HCT116 (cell line): ENCODE measurements around the gene RHOBTB1. TPM values are rescaled to one million over a fixed set of nuclear protein-coding genes. Genes with fewer than 3 reads are reported as not detected.

Source experiments
- ATAC-seq: fragments of 200-7000 bp; cut with Tn5 transposase; 2 replicates; pipeline ENCODE4 v1.9.1; 2020; ENCODE audit warnings: mild to moderate bottlenecking, moderate library complexity
- BruUV-seq: library from RNA; stranded (reverse); fragments of 400-500 nt; replicated peaks from 2 replicates; lab custom pipeline; 2021; lab: Mats Ljungman, UMichigan
- CTCF ChIA-PET: fragments of 300-600 bp; sonication (Branson Sonifier 250); formaldehyde crosslinking; loops from one replicate; lab custom pipeline; 2021; ENCODE audit warnings: antibody characterized with exemption; lab: Charles Lee
- POLR2A ChIA-PET: fragments of 300-600, 350-600 bp; sonication (Branson Sonifier 250); formaldehyde crosslinking; loops from one replicate; lab custom pipeline; 2021; ENCODE audit warnings: antibody characterized with exemption; lab: Charles Lee
- RAD21 ChIA-PET, 2 experiments: fragments of 300-600 bp; sonication (Branson Sonifier 250); formaldehyde crosslinking; loops; one replicate each; lab custom pipeline; 2023; ENCODE audit warnings: low total read pairs in 2 of 2; ENCODE audit not compliant: uncharacterized antibody in 2 of 2, unreplicated experiment in 2 of 2, low non-redundant PET in 1 of 2; lab: Charles Lee
- DNase-seq: peaks from one replicate; pipeline ENCODE4 v3.0.0-alpha.2; 2010; ENCODE audit warnings: low read depth, low spot score
- H2AFZ ChIP-seq: fragments of 200-600 bp; shearing (Covaris generic), sonication (generic); 2 replicates; pipeline ENCODE4 v1.6.1; 2017; ENCODE audit warnings: low read depth, mixed run types, mixed read lengths, antibody characterized with exemption, low read length; ENCODE audit not compliant: poor library complexity, severe bottlenecking
- H3K27ac ChIP-seq: 2 replicates; pipeline ENCODE4 v1.5.1; 2012; ENCODE audit warnings: low read depth, low read length
- H3K27me3 ChIP-seq: fragments of 200-600 bp; sonication (generic); 2 replicates; pipeline ENCODE4 v1.6.1; 2016; ENCODE audit warnings: mixed run types, low read length, mixed read lengths; ENCODE audit not compliant: insufficient read depth
- H3K36me3 ChIP-seq, 2 experiments: fragments of 200-500 bp in 1 of 2; fragments of 200-600 bp in 1 of 2; sonication (Bioruptor generic) in 1 of 2; sonication (generic) in 1 of 2; 2 replicates each; pipeline versions ENCODE4 v1.5.1 to v1.6.1; 2014 to 2016; ENCODE audit warnings: low read length in 2 of 2, inconsistent platforms in 1 of 2, mixed read lengths in 1 of 2, mixed run types in 1 of 2; ENCODE audit not compliant: insufficient read depth in 2 of 2, control insufficient read depth in 1 of 2
- H3K4me1 ChIP-seq, 2 experiments: fragments of 200-600 bp in 1 of 2; sonication (generic) in 1 of 2; 2 replicates each; pipeline versions ENCODE4 v1.5.1 to v1.6.1; 2012 to 2017; ENCODE audit warnings: low read length in 2 of 2, inconsistent platforms in 1 of 2, mild to moderate bottlenecking in 1 of 2, mixed read lengths in 1 of 2, mixed run types in 1 of 2, moderate library complexity in 1 of 2; ENCODE audit not compliant: insufficient read depth in 2 of 2, control insufficient read depth in 1 of 2
- H3K4me2 ChIP-seq: fragments of 200-600 bp; sonication (generic); 2 replicates; pipeline ENCODE4 v1.6.1; 2017; ENCODE audit warnings: mixed run types, low read length, mixed read lengths
- H3K4me3 ChIP-seq, 2 experiments: fragments of 200-600 bp in 1 of 2; sonication (generic) in 1 of 2; replicated peaks in 1 of 2; 2 replicates each; pipeline ENCODE4 v1.5.1; 2011 to 2016; ENCODE audit warnings: low read length in 2 of 2, control low read depth in 1 of 2, low read depth in 1 of 2, mild to moderate bottlenecking in 1 of 2, mixed read lengths in 1 of 2, mixed run types in 1 of 2
- H3K79me2 ChIP-seq: fragments of 200-600 bp; sonication (generic); 2 replicates; pipeline ENCODE4 v1.6.1; 2017; ENCODE audit warnings: mild to moderate bottlenecking, mixed run types, low read length, moderate library complexity, mixed read lengths; ENCODE audit not compliant: insufficient read depth
- H3K9ac ChIP-seq: fragments of 200-600 bp; sonication (generic); 2 replicates; pipeline ENCODE4 v1.6.1; 2016; ENCODE audit warnings: low read length, mixed read lengths
- H3K9me2 ChIP-seq: fragments of 200-600 bp; sonication (generic), shearing (Covaris generic); 2 replicates; pipeline ENCODE4 v1.6.1; 2017; ENCODE audit warnings: mixed run types, mild to moderate bottlenecking, moderate library complexity; ENCODE audit not compliant: insufficient read depth
- H3K9me3 ChIP-seq, 2 experiments: fragments of 200-500 bp in 1 of 2; fragments of 200-600 bp in 1 of 2; sonication (Bioruptor generic) in 1 of 2; sonication (generic) in 1 of 2; 2 replicates each; pipeline ENCODE4 v1.6.1; 2014 to 2017; ENCODE audit warnings: low read length in 2 of 2, mixed read lengths in 2 of 2, inconsistent platforms in 1 of 2, low read depth in 1 of 2, mild to moderate bottlenecking in 1 of 2, mixed run types in 1 of 2, moderate library complexity in 1 of 2; ENCODE audit not compliant: control insufficient read depth in 1 of 2, insufficient read depth in 1 of 2
- H4K20me1 ChIP-seq: fragments of 200-600 bp; sonication (generic), shearing (Covaris generic); 2 replicates; pipeline ENCODE4 v1.6.1; 2017; ENCODE audit warnings: mixed run types, mild to moderate bottlenecking, moderate library complexity; ENCODE audit not compliant: insufficient read depth
- CBX3 ChIP-seq: IDR thresholded peaks from 2 replicates; pipeline ENCODE4 v1.6.1; 2012; ENCODE audit warnings: low read depth
- CEBPB ChIP-seq: IDR thresholded peaks from 2 replicates; pipeline ENCODE4 v1.6.1; 2012; ENCODE audit warnings: low read depth
- CTCF ChIP-seq, 3 experiments: fragments of 200-600 bp in 1 of 3; sonication (generic) in 1 of 3; IDR thresholded peaks in 2 of 3; conservative IDR thresholded peaks in 1 of 3; 2 replicates each; pipeline ENCODE4 v1.5.1; 2012 to 2017; ENCODE audit warnings: low read depth in 2 of 3, low read length in 2 of 3, antibody characterized with exemption in 1 of 3, borderline replicate concordance in 1 of 3, control low read depth in 1 of 3, mild to moderate bottlenecking in 1 of 3, mixed read lengths in 1 of 3, mixed run types in 1 of 3, moderate library complexity in 1 of 3; ENCODE audit not compliant: insufficient read depth in 1 of 3
- EGR1 ChIP-seq: IDR thresholded peaks from 2 replicates; pipeline ENCODE4 v1.6.1; 2012; ENCODE audit warnings: low read depth
- ELF1 ChIP-seq: IDR thresholded peaks from 2 replicates; pipeline ENCODE4 v1.6.1; 2012; ENCODE audit warnings: low read depth, borderline replicate concordance
- EZH2phosphoT487 ChIP-seq: fragments of 200-600 bp; IDR thresholded peaks from 2 replicates; pipeline ENCODE4 v1.6.1; 2018; ENCODE audit warnings: antibody characterized with exemption, borderline replicate concordance
- FOSL1 ChIP-seq: IDR thresholded peaks from 2 replicates; pipeline ENCODE4 v1.6.1; 2012; ENCODE audit warnings: low read depth
- MAX ChIP-seq: IDR thresholded peaks from 2 replicates; pipeline ENCODE4 v1.6.1; 2012
- POLR2AphosphoS5 ChIP-seq: IDR thresholded peaks from 2 replicates; pipeline ENCODE4 v1.6.1; 2011; ENCODE audit warnings: mild to moderate bottlenecking, low read depth, low read length, moderate library complexity
- RAD21 ChIP-seq: IDR thresholded peaks from 2 replicates; pipeline ENCODE4 v1.6.1; 2012; ENCODE audit warnings: low read depth, mild to moderate bottlenecking
- SP1 ChIP-seq: IDR thresholded peaks from 2 replicates; pipeline ENCODE4 v1.6.1; 2012; ENCODE audit warnings: low read depth
- YY1 ChIP-seq: IDR thresholded peaks from 2 replicates; pipeline ENCODE4 v1.6.1; 2011; ENCODE audit warnings: low read length, low read depth, moderate library complexity, mild to moderate bottlenecking; ENCODE audit not compliant: insufficient replicate concordance; ENCODE audit errors: extremely low read depth
- ZFX ChIP-seq: fragments of 450-650 bp; IDR thresholded peaks from 2 replicates; pipeline ENCODE4 v1.6.1; 2017
- intact Hi-C: fragments of 100-400 bp; cut with micrococcal nuclease; formaldehyde crosslinking; loops from 2 replicates; pipeline ENCODE4 v1.10.0; 2022
- total RNA-seq: library from RNA; stranded (reverse); gene quantifications from one replicate; pipeline ENCODE4 v1.2.1, GENCODE V29; 2021; ENCODE audit not compliant: unreplicated experiment
- TF ChIP-seq, protein P1 (sequence below): IDR thresholded peaks from 2 replicates; pipeline ENCODE4 v1.6.1; 2012; ENCODE audit warnings: low read depth
- TF ChIP-seq, protein P2 (sequence below): IDR thresholded peaks from 2 replicates; pipeline ENCODE4 v1.6.1; 2012

Gene RHOBTB1
- total RNA-seq, 1 experiment from 2014 or later: 1.6 TPM

GRCh38 chr10:60934215-60935175 is 9.5 kb downstream of the RHOBTB1 start (continued):
- TF ChIP-seq EZH2phosphoT487: no peak
- no peak for TF ChIP-seq ZFX
- TF ChIP-seq CEBPB: no peak
- TF ChIP-seq, all 23 proteins: peak for 0

DNA sequence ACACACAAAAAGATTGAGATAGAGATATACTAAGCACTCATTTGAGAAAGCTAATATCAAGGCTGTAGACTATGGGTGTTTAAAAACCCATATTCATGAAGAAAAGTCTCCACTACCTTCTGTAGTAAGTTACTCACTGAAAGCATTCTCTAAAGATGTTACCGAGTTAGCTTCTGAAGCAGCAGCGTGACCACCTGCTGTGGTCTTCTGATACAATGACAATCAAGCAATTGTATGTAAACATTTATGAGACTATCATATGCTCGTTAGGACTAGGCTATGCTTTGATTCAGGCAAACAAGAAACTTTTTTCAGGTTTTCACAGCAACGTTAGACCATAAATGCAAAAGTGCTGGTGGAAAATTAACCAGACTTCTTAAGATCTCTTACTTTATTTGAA is 11.2 kb downstream of the RHOBTB1 start:
- H3K27me3 ChIP-seq: no peaks in the 10 kb centered on the region
- ChIA-PET CTCF (no interaction called here), RAD21 (no interaction called here), POLR2A (no interaction called here)
- ATAC-seq (no peak), DNase-seq (no peak)
- H3K27ac ChIP-seq: no peak overlapping the region
- no peaks in the 10 kb centered on the region for H4K20me1 ChIP-seq
- H3K4me1 ChIP-seq: no peaks in the 10 kb centered on the region
- no peaks in the 10 kb centered on the region for H3K79me2 ChIP-seq
- H3K9me3 ChIP-seq: no peaks in the 10 kb centered on the region
- intact Hi-C loops: no loop called here
- no TSS peak for BruUV-seq
- no peak overlapping the region for H3K4me3 ChIP-seq
- H3K9ac ChIP-seq: no peak overlapping the region
- no peaks in the 10 kb centered on the region for H3K36me3 ChIP-seq
- no peak overlapping the region for H2AFZ ChIP-seq
- TF ChIP-seq, protein P1, sequence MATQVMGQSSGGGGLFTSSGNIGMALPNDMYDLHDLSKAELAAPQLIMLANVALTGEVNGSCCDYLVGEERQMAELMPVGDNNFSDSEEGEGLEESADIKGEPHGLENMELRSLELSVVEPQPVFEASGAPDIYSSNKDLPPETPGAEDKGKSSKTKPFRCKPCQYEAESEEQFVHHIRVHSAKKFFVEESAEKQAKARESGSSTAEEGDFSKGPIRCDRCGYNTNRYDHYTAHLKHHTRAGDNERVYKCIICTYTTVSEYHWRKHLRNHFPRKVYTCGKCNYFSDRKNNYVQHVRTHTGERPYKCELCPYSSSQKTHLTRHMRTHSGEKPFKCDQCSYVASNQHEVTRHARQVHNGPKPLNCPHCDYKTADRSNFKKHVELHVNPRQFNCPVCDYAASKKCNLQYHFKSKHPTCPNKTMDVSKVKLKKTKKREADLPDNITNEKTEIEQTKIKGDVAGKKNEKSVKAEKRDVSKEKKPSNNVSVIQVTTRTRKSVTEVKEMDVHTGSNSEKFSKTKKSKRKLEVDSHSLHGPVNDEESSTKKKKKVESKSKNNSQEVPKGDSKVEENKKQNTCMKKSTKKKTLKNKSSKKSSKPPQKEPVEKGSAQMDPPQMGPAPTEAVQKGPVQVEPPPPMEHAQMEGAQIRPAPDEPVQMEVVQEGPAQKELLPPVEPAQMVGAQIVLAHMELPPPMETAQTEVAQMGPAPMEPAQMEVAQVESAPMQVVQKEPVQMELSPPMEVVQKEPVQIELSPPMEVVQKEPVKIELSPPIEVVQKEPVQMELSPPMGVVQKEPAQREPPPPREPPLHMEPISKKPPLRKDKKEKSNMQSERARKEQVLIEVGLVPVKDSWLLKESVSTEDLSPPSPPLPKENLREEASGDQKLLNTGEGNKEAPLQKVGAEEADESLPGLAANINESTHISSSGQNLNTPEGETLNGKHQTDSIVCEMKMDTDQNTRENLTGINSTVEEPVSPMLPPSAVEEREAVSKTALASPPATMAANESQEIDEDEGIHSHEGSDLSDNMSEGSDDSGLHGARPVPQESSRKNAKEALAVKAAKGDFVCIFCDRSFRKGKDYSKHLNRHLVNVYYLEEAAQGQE: no peak
- TF ChIP-seq ELF1 (no peak), SP1 (no peak), CEBPB (no peak), CTCF (IDR thresholded peaks at IDR 0.05 in 2 of 3, conservative IDR thresholded peaks at IDR 0.05 in 1 of 3; ENCODE audit: borderline replicate concordance in 1 of 3, insufficient read depth in 1 of 3, low read depth in 2 of 3, low read length in 2 of 3) (no peak), EZH2phosphoT487 (no peak), RAD21 (no peak), CBX3 (no peak), YY1 (no peak), EGR1 (no peak), POLR2AphosphoS5 (no peak), MAX (no peak), FOSL1 (no peak)
- TF ChIP-seq, protein P2, sequence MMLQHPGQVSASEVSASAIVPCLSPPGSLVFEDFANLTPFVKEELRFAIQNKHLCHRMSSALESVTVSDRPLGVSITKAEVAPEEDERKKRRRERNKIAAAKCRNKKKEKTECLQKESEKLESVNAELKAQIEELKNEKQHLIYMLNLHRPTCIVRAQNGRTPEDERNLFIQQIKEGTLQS: no peak
- no peaks in the 10 kb centered on the region for H3K9me2 ChIP-seq
- no peak overlapping the region for H3K4me2 ChIP-seq
